HG03097 (cell line): ENCODE data around the gene TRPM3.
A peak's percentile ranks its signal among the peaks of the same experiment; 100 is the strongest.

ENCODE experiments used
- ATAC-seq: cut with Tn5 transposase; IDR thresholded peaks from one replicate; pipeline ENCODE4 v1.9.1; 2021; ENCODE audit not compliant: unreplicated experiment, low FRiP score

The TRPM3 gene

DNA sequence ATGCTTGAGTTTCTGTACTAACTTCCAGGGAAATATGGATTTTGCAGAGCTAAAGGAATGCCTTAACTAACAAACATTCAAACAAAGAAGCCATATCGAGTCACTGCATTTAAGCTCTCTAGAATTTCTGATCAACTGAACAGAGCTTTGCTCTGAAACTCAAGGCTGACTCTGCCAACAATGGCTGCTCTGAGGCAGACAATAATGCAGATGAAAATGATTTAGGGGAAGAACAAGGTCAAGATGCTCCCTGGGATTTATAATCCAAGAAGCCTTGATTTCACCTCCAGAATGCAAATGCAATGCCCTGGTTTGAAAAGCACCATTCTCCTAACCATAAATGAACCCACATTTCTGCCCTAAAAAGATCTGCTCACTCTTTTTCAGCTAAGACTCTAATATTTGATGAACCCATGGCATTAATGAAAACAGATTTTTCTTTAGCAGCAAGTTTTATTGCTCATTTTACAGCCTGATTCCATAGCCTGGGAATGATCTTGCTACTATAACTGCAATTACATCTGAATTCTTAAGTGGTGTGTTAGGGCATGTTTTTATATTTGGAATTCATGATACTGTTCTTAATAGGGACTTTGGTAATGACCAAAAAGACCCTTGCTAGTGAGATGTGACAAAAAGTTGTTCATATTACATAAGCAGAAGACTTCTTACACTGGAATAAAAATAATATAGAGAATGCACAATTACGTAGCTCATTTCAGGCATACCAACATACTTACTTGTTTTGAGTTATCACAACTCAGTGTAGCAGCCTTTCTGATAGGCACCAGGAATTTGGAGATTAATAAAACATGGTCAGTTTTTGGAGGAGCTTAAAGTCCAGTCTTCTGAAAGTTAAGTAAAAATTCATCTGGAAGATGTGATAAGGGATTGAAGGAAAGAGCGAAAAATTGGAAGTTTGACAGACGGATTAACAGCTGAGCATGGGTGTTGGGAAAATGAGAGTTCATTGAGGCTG, 169.4 kb downstream of the TRPM3 start:
- no peak for ATAC-seq

DNA sequence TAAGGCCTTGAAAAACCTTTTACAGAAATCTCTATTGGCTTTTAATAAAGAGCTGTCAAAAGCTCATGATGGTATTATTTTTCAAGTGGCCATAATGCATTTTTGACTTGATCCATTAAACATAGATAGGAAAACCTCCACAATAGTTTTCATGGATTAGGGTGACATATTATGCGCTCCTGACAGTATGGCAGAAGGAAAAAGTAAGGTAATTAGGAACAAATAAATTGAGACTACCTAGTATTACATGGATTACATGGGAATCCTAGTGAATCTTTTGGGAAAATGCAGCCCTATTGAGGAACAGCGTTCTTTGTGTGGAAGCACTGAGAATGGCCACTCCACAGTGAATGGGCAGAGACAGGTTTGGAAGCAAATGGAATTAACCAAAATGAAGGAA, 171.2 kb downstream of the TRPM3 start:
- no peak for ATAC-seq

DNA sequence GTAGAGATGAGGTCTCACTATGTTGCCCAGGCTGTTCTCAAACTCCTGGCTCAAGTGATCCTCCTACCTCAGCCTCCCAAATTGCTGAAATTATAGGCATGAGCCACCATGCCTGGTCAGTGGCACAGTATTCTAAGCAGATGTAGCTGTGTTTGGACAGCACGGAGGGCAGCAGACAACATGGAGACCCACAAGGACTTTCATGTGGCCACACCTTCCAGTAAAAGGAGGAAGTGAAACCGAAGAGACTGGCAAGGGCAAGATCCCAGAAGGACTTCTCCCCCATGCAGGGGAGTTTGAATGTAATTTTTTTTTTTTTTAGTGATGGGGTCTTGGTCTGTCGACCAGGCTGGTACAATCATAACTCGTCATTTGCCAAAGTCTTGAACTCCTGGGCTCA, 172.2 kb downstream of the TRPM3 start:
- peak; percentile 63 for ATAC-seq

DNA sequence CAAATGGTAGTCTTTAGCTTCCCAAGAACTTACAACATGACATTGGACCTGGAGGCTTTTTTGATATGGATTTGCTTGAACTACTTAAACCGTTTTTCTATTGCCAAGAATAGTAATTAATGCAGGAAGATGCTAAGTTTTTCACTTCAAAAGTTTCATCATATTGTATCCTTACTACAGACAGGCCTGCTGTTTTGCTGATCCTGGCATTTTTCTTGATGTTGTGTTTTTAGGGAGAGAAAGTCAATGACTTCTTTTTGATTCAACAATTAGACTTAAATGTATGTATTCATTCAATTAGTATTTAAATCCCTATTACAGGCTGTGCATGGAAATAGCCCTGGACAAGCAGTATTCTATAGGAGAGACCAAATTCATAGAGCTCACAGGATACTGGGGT, 172.7 kb downstream of the TRPM3 start:
- ATAC-seq: no peak

DNA sequence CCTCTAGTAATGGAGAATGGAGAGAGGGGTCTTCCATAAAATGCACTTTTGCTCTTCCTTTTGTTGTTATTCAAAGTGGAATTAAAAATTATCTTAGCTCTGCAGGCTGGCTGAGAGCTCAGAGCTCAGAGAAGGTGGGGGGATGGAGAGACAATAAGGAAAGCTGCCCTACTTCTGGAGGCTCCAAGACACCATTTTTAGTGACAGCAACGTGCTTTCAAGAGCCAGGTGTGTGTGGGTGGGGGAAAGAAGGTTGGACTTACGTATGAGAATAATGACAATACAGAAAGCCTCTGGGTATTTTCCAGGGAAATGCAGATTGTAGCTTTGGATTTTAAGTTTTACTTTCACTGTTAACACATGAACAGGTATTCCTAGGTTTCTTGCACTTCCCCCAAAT, 173.9 kb downstream of the TRPM3 start:
- ATAC-seq: no peak

DNA sequence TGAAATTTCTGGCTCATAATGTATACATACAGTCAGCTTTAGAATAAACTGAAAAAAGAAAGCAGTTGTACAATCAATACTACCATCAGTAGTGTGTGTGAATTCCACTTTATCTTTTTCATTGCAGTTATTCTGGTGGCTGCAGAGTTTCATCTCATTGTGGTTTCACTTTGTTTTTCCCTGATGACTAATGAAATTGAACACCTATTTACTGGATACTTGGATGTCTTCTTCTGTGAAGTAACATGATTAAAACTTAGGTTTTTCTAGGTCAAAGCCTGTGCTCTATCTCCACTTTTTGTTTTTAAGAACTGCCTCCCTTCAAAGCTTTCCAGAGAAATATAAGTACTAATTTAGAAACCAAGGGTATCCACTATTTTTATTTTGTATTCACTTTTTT, 174.3 kb downstream of the TRPM3 start:
- no peak for ATAC-seq

DNA sequence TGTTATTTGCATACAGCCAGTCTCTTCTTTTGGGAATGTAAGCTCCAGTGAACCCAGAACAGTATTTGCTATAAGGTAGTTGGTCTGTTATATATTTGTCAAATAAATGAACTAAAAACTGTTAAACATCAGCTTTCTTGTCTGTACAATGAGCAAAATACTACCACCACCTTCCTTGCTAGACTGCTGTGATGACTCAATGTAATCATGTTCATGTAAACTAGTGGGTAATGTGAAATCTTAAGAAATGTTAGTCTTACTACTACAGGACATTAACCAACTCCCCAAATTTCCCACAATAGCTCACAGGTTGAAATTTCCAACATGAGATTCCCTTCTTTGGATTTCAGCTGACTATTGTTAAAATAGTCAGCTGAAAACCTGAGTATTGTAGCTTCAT, 176.1 kb downstream of the TRPM3 start:
- no peak for ATAC-seq

DNA sequence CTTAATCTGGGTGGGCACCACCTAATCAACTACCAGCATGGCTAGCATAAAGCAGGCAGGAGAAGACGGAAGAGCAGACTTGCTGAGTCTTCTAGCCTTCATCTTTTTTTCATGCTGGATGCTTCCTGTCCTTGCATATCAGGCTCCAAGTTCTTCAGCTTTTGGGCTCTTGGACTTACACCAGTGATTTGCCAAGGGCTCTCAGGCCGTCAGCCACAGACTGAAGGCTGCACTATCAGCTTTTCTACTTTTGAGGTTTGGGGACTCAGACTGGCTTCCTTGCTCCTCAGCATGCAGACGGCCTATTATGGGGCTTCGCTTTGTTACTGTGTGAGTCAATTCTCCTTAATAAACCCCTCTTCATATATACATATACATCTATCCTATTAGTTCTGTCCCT, 180.2 kb downstream of the TRPM3 start:
- ATAC-seq: no peak

DNA sequence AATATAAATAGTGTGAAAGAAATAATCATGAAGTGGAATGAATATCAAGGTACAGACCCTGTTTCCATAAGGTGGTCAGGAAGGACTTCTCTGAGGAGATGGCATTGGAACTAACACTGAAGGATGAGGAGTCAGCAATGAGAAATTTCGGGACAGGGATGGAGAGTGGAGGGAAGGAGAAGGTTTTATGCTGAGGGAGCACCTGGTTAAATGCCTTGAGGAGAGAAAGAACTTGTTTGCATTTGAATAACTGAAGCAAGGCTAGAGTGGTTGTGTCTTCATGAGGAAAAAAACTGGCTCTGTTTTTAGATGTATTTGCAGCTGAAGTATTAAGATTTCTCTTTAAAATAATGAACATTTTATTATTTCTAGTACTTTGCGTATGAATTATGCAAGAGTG, 180.8 kb downstream of the TRPM3 start:
- ATAC-seq: no peak

DNA sequence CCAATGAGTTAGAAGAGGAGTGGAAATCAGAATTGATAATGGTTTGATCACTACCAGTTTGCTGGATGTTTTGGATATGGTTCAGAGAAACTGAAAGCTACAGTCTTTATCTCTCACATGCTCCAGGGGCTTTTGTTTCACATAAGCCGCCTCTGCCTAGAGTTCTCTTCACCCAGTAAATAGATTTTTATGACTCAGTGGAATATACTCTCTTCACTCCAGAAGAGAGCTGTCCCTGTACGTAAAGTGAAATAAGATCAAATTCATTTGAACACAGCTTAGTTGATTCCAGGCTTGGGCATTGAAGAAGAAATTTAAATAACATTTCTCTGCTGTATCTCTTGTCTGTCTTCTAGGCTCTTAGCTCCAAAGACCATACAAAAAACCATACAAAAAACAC, 184.9 kb downstream of the TRPM3 start:
- no peak for ATAC-seq

DNA sequence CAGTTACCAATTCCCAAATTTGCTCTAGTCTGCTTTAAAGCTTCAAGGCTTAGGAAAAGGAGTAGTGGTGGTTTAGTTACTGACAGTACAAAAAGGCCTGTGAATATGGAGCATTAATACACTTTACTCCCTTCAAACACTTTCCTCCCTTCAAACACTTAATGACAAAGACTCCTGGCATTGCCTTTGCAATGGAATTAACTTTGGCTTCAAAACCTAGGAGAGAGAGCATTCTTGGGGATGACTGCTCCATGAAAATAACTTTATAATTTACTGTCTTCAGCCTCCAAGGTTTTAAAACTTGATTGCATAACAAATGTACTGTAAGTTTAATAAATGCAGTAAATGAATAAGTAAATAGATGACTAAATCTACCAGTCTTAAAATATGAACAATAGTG, 185.6 kb downstream of the TRPM3 start:
- ATAC-seq: no peak

DNA sequence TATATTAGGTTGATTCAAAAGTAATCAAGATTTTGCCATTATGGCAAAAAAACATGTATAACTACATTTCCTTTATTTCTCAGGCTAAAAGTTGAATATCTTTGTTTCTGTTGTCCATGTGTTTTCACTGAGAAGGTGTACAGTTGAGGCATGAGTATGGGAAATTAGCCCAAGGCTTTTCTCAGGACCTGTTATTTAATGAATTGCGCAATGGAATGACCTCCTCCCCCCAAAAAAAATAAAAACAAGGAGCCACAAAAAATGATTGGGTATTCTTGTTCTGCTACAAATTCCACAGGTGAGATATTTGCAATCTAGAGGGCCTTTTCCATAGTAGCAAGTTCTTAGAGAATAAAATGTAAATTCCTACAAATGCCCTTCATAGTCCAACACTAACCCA, 186.8 kb downstream of the TRPM3 start:
- no peak for ATAC-seq

DNA sequence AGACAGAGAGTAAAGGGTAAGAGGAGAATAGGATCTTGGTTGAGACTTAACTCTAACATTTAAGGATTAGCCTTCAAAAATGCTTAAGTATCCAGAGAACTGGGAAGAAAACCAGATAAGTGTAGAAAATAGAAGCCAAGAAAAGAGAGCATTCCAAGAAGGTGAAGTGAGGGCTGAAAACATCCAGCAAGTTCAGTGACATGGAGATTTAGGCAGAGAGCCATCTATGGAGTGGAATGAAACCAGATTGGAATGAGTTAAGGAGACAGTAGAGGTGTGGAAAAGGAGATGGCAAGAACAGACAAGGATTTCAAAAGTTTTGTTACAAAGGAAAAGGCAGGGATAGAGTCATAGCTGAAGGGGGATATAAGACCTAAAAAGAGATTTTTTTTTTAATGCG, 188.1 kb downstream of the TRPM3 start:
- ATAC-seq: no peak

DNA sequence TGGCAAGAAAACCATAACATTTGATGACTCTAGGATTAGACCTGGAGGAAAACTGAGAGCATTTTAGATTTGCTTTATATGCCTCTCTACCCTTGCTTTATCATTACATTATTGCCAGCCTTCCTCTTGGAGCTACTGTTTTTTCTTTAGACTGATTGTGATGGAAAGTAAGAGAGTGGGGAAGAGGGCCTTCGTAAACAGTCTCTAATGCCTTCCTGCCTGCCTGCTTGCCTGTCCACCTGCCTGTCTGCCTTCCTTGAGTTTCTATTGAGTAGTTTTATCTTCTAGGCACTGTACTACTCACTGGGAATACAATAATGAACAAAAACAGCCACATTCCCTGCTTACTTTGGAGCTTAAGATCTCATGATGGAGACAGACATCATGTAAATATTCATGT, 189.3 kb downstream of the TRPM3 start:
- no peak for ATAC-seq

DNA sequence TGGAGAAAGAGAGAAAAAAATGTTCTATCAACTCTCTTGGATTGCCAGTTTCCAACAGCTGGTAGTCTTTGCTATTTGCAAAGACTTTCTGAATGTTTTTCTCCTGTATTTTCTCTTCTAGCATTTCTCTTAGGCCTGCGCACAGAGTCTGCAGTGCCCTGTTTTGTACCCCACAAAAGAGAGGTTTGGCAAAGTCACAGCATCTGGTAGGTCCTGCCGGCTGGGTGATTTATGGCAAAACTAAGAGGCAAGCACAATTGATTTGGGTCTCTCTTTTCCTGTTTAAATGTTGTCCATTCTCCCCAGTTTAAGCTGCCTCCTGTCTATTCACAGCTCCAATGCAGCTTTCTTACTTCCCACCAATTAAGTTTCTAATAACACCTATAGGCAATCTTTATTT, 193.9 kb downstream of the TRPM3 start:
- no peak for ATAC-seq

DNA sequence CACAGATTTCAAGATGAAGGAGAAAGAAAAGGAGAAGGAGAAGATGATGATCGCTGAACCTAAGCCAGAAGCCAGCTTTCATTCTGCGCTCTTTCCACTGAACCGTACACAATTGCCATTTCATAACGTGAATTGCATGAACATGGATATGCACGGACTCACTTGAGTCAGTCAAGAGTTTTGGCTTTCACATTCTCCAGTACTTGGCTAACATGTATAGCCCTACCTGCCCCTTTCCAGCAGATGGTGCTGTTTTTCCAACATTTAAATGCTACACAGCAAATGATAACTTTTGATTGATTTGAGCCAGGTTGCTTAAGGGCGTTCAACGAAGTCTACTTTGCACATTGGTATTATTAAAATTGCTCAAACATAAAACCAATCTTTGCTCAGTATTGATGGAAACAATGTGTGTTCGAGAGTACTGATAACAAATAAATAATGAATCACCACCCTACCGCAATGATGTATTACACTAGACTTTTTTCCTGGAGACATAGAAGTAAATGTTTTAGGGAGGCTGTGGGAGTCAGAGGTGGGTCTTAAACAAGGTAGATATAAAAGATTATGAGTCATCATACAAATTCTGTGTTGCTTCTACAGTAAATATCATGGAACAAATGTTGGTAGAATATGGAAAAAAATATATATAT, 196.4 kb downstream of the TRPM3 start:
- ATAC-seq: peak; percentile 80

DNA sequence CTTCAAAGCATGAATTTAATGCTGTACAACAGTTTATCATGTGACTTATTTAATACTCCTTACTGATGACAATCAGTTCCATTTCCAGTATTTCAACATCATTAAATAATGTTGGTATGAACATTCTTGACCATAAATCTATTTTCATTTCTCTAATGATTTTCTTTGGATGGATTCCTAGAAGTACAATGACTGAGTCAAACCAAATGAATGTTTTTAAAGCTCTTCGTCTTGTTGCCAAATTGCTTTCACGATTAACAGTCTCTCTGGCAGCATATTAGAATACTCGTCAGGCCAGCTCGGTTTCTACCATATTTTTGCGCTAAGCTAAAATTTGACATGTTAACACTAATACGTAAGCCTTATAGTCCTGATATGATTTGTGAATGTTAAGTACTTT, 197.0 kb downstream of the TRPM3 start:
- no peak for ATAC-seq

DNA sequence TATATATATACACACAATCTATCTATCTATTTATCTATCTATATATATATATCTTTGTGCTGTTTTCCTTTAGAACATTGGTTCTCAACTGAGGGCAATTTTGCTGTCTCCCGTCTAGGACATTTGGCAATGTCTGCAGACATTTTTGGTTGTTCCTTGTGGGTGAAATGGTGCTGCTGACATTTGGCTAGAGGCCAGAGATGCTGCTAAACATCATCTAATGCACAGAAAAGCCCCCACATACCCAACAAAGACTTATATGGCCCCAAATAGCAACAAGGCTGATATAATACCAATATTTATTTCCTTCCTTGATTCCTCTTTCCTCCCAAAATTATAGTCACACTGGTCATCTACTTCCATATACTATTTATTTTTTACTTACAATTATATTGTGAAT, 197.5 kb downstream of the TRPM3 start:
- no peak for ATAC-seq

DNA sequence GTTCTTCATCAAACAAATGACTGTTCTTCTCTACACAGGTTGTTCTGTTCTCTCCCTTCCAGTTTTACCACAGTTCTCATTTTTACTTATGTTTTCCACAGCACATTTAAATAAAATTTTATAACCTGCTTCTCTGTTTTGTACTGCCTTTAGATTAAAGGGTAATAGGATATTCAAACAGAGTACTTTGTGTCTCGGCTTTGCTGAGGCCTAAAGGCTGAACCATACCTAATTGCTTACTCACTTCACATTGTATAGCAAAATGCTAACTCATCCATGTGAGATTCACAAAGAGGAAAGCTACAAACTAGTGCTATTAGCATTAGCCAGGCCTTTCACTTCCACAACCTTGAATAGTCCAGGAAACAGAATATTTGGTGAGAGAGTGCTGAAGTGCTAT, 200.3 kb downstream of the TRPM3 start:
- no peak for ATAC-seq

DNA sequence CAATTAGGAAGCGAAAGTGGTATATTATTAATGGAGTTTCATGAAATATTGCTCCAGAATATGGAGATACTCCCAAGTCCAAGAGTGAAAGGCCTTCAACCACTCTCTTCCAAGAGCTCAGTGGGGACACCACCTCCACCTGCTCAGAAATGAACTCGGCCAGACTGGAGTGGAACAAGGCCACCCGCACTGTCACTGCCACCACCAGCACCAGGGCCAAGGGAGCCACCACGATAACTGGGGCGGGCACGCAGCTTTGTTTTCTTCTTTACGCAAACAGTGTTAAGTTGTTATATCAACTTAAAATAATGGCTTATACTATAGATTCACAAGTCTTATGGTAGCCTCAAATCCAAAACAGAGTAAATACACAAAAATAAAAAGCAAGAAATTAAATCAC, 204.1 kb downstream of the TRPM3 start:
- ATAC-seq: no peak

DNA sequence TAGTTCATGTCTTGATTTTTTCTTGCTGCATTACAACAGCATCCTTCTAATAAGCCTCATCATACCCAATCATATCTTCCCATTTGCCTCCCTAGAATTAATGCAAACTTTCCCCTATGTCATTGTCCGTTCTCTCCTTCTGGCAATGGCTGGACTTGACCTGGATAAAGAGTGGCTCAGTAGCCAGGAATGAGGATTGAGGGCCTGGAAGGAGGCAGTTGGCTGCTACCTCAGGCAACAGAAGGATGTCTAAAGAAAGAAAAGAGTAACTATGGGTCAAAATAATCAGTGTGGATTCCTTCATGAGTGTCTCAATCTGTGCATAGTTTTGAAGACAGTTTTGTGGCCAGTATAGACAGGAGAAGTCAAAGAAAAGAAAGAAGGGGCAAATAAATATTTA, 209.6 kb downstream of the TRPM3 start:
- ATAC-seq: no peak

DNA sequence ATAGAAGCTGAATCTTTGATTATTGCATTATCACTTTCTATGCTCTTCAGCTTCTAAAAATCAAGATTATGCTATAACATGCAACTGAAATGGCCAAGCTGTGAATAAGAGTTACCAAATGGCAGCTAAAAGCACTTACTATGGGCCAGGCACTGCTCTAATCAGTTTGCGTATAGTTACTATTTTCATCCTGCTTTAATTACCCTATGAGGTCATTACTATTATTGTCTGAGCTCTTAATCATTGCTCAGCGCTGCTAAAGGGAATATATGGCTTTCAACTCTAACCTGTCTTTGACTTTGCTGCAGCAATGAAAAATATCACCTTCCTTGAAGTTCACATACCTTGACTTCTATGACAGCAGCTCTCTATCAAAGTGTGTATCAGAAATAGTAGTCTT, 210.8 kb downstream of the TRPM3 start:
- no peak for ATAC-seq
